Fibroblast of villous mesenchyme (primary cell): ENCODE data around the gene GJB5. TPM values are rescaled to one million over a fixed set of nuclear protein-coding genes. Genes with fewer than 3 reads are reported as not detected.
"Not testable (repeated sequence)": the region's sequence is repeated elsewhere in the genome, so short reads cannot be mapped to it uniquely, and the experiment has no call there.

ENCODE experiments used
- DNase-seq: peaks from one replicate; pipeline ENCODE4 v3.0.0-alpha.2; 2010; ENCODE audit warnings: low read depth
- H3K4me3 ChIP-seq: 2 replicates; pipeline ENCODE4 v1.5.1; 2011; ENCODE audit warnings: low read depth, mild to moderate bottlenecking, low read length
- total RNA-seq: library from RNA; depleted of rRNA; stranded (reverse); fragments of >200 nt; gene quantifications from 2 replicates; pipeline ENCODE4 v1.2.3, GENCODE V29; 2012
- TF ChIP-seq, protein P1 (sequence below): IDR thresholded peaks from 2 replicates; pipeline ENCODE4 v1.5.1; 2012; ENCODE audit warnings: low read depth, mild to moderate bottlenecking, low read length; ENCODE audit not compliant: insufficient read depth

GJB5 gene
- total RNA-seq, 1 donor, result not detected

DNA sequence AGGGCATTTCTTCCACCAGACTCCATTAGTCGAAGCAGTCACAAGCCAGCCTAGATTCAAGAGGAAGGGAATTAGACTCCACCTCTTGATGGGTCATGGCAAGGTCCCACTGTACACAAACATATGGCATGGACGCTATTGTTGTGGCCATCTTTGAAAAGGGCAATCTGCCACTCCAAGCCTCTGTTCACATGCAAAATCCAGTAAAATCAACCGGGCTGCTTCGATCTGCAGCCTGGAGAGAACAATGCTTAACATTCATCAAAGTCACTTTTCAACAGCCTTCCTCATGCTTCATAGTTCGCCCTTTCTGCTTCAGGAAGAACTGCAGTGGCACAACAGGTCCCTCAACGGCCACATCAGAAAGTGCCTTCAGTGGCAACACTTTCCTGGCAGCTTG lies 28.0 kb upstream of the GJB5 start:
- DNase-seq, result no peak

DNA sequence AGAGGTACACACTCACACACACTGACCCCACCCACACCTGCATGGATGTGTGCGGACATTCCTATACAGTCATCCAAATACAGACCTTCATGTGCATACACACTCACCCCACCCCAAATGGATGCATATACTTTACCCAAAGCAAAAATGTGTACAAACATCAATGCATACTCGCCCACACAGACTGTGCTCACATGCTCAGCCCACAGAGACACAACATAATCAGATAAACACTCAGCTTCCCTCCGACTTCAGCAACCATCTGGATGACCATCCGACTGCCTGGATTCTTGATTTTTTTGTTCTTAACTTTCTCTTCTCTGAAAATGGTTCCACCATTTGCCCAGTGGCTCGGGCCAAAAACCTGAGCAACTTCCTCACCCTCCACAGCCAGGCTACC lies 24.4 kb upstream of the GJB5 start:
- no peak for DNase-seq
- H3K4me3 ChIP-seq, result no peak overlapping the region
- TF ChIP-seq, protein P1, sequence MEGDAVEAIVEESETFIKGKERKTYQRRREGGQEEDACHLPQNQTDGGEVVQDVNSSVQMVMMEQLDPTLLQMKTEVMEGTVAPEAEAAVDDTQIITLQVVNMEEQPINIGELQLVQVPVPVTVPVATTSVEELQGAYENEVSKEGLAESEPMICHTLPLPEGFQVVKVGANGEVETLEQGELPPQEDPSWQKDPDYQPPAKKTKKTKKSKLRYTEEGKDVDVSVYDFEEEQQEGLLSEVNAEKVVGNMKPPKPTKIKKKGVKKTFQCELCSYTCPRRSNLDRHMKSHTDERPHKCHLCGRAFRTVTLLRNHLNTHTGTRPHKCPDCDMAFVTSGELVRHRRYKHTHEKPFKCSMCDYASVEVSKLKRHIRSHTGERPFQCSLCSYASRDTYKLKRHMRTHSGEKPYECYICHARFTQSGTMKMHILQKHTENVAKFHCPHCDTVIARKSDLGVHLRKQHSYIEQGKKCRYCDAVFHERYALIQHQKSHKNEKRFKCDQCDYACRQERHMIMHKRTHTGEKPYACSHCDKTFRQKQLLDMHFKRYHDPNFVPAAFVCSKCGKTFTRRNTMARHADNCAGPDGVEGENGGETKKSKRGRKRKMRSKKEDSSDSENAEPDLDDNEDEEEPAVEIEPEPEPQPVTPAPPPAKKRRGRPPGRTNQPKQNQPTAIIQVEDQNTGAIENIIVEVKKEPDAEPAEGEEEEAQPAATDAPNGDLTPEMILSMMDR, result no peak

More for the DNA sequence above, 28.0 kb upstream of the GJB5 start:
- H3K4me3 ChIP-seq, result no peak overlapping the region
- TF ChIP-seq, protein P1, result no peak

DNA sequence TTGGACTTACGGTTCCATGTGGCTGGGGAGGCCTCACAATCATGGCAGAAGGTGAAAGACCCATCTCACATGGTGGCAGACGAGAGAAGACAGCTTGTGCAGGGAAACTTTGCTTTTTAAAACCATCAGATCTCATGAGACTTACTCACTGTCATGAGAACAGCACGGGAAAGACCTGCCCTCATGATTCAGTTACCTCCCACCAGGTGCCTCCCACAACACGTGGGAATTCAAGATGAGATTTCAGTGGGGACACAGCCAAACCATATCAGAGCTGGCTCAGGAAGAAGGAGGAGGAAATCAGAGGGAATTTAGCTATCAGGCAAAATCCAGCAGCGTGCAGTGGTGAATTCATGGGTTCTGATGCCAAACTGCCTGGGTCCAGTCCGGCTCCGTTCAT lies 22.0 kb upstream of the GJB5 start:
- H3K4me3 ChIP-seq, DNase-seq: not testable (repeated sequence)

DNA sequence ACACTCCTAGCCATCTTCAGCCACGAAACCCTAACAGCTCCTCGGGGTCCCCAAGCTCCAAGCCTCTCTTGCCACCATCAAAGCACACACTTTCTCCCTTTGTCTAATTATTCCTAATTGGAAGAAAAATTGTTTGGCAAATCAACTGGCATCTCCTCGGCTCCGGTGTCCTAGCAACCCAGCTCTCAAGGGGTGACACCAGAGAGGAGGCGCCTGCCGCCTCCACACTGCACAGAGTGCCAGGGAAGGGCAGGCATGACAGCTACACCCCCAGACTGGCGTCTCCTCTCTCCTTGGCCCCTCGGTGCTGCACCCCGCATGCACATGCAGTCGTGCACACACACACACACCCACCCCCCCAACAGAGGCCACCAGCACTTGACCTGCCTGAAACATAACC lies 18.2 kb upstream of the GJB5 start:
- TF ChIP-seq, protein P1, result no peak
- H3K4me3 ChIP-seq, result no peak overlapping the region
- DNase-seq, result no peak

- not testable (repeated sequence) for DNase-seq, H3K4me3 ChIP-seq
Observed at GRCh38 chr1:34737236-34737635, 17.6 kb upstream of the GJB5 start.

GRCh38 chr1:34739613-34740012 lies 15.2 kb upstream of the GJB5 start:
- H3K4me3 ChIP-seq, result no peak overlapping the region
- DNase-seq, result no peak
- TF ChIP-seq, protein P1, result no peak

GRCh38 chr1:34740161-34740868 lies 14.5 kb upstream of the GJB5 start:
- H3K4me3 ChIP-seq, result no peak overlapping the region
- TF ChIP-seq, protein P1, result no peak
- no peak for DNase-seq

GRCh38 chr1:34742667-34743270 lies 12.1 kb upstream of the GJB5 start:
- TF ChIP-seq, protein P1, result peak; percentile 94
- peak; percentile 56 for DNase-seq
- H3K4me3 ChIP-seq, result no peak overlapping the region
